PC-3 (cell line): ENCODE results near the gene KIAA1210.

Experiments used
- CTCF ChIP-seq: fragments of 300-600 bp; sonication (generic); conservative IDR thresholded peaks from 2 replicates; pipeline ENCODE4 v1.5.1; 2017; ENCODE audit warnings: antibody characterized with exemption, low read depth, mild to moderate bottlenecking, low read length
- EZH2 ChIP-seq: fragments of 300-600 bp; sonication (generic); IDR thresholded peaks from one replicate; pipeline ENCODE4 v1.6.1; 2017; ENCODE audit warnings: antibody characterized with exemption, mild to moderate bottlenecking, low read length; ENCODE audit not compliant: unreplicated experiment

- TF ChIP-seq EZH2 (no peak), CTCF (no peak)
Observed at GRCh38 chrX:119150163-119151050, 22.8 kb upstream of the KIAA1210 start.
